NCI-H345 treated with DMSO at 0.1 percent for 48 hours (cell line): ENCODE data around the gene SPRED3.
"Not testable (repeated sequence)": the region's sequence is repeated elsewhere in the genome, so short reads cannot be mapped to it uniquely, and the experiment has no call there.

Source experiments
- DNase-seq: peaks from one replicate; lab custom pipeline; 2025; ENCODE audit not compliant: unreplicated experiment; lab: John Stamatoyannopoulos, UW

SPRED3 gene

GRCh38 chr19:38389957-38390924, 1.7 kb downstream of the SPRED3 start:
- no peak for DNase-seq

- no peak for DNase-seq
These were observed 3.5 kb downstream of the SPRED3 start for GRCh38 chr19:38391911-38392464.

- DNase-seq = no peak
These were observed 4.3 kb downstream of the SPRED3 start for GRCh38 chr19:38392707-38393308.

- DNase-seq = no peak
These were observed 6.0 kb downstream of the SPRED3 start for GRCh38 chr19:38394488-38394887.

- DNase-seq = no peak
These were observed 7.1 kb downstream of the SPRED3 start for GRCh38 chr19:38395381-38396114.

GRCh38 chr19:38399081-38399480, 10.6 kb downstream of the SPRED3 start:
- no peak for DNase-seq

GRCh38 chr19:38399537-38399936, 11.0 kb downstream of the SPRED3 start:
- DNase-seq = no peak

- no peak for DNase-seq
These were observed 11.9 kb downstream of the SPRED3 start for GRCh38 chr19:38400361-38400760.

GRCh38 chr19:38401148-38401547, 12.7 kb downstream of the SPRED3 start:
- no peak for DNase-seq

GRCh38 chr19:38402623-38402966, 14.1 kb downstream of the SPRED3 start:
- no peak for DNase-seq

- DNase-seq = peak; percentile 99
These were observed 14.6 kb downstream of the SPRED3 start, which contains the start of gene FAM98C for GRCh38 chr19:38402967-38403674. TSS of gene FAM98C (plus strand) at chr19:38403093. CDS start at chr19:38403154, 61 bp downstream.

GRCh38 chr19:38404858-38405257, 16.4 kb downstream of the SPRED3 start:
- DNase-seq = no peak

GRCh38 chr19:38405276-38405675, 16.8 kb downstream of the SPRED3 start:
- DNase-seq = no peak

GRCh38 chr19:38409631-38410133, 21.2 kb downstream of the SPRED3 start:
- DNase-seq = no peak

- DNase-seq = not testable (repeated sequence)
These were observed 21.9 kb downstream of the SPRED3 start for GRCh38 chr19:38410407-38410806.

- no peak for DNase-seq
These were observed 22.7 kb downstream of the SPRED3 start for GRCh38 chr19:38411041-38411712.

- not testable (repeated sequence) for DNase-seq
These were observed 23.4 kb downstream of the SPRED3 start for GRCh38 chr19:38411898-38412297.

GRCh38 chr19:38412491-38412890, 24.0 kb downstream of the SPRED3 start:
- no peak for DNase-seq

- no peak for DNase-seq
These were observed 24.5 kb downstream of the SPRED3 start for GRCh38 chr19:38412961-38413360.

GRCh38 chr19:38413416-38413815, 24.9 kb downstream of the SPRED3 start:
- DNase-seq = no peak
